Activated effector memory CD4-positive, alpha-beta T cell treated with anti-CD3 and anti-CD28 coated beads, Interleukin-2, amount 50 U/mL, for 16 hours (primary cell): ENCODE results near the gene MRTFA.

Source experiments
- DNase-seq: peaks from one replicate; pipeline ENCODE4 v3.0.0-alpha.2; 2020

MRTFA gene

GRCh38 chr22:40376149-40376548, 260.4 kb downstream of the MRTFA start:
- no peak for DNase-seq

- no peak for DNase-seq
Measured at GRCh38 chr22:40374567-40374966, 262.0 kb downstream of the MRTFA start.

DNA sequence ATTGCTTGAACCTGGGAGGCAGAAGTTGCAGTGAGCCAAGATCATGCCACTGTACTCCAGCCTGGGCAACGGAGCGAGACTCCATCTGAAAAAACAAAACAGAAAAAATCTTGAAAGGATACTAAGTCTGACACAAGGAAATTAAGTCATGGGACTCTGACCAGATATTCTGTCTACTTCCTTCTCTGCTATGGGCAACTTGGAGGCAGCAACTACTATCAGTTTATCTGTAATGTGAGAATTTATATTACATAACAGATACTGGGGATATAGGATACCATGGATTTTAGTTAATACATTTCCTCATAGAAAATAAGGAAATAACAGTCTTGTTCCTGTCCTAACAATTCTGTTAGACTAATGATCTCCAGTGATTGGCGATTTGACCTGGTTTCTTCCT, 267.7 kb downstream of the MRTFA start:
- DNase-seq, result no peak

- DNase-seq, result no peak
Measured at GRCh38 chr22:40368016-40368415, 268.5 kb downstream of the MRTFA start.

GRCh38 chr22:40367342-40367741, 269.2 kb downstream of the MRTFA start:
- no peak for DNase-seq

- no peak for DNase-seq
Measured at GRCh38 chr22:40366068-40366467, 270.5 kb downstream of the MRTFA start.

- no peak for DNase-seq
Measured at GRCh38 chr22:40364431-40364830, 272.1 kb downstream of the MRTFA start.

- DNase-seq, result no peak
Measured at GRCh38 chr22:40363059-40363458, 273.5 kb downstream of the MRTFA start.

GRCh38 chr22:40361100-40361499, 275.4 kb downstream of the MRTFA start:
- no peak for DNase-seq
